Activated CD8-positive, alpha-beta memory T cell treated with anti-CD3 and anti-CD28 coated beads, Interleukin-2, amount 50 U/mL, for 1 hour (primary cell): ENCODE measurements around the gene ASIC3.

Experiments
- DNase-seq: peaks from one replicate; pipeline ENCODE4 v3.0.0-alpha.2; 2020; ENCODE audit errors: extremely low read depth

ASIC3 gene

DNA sequence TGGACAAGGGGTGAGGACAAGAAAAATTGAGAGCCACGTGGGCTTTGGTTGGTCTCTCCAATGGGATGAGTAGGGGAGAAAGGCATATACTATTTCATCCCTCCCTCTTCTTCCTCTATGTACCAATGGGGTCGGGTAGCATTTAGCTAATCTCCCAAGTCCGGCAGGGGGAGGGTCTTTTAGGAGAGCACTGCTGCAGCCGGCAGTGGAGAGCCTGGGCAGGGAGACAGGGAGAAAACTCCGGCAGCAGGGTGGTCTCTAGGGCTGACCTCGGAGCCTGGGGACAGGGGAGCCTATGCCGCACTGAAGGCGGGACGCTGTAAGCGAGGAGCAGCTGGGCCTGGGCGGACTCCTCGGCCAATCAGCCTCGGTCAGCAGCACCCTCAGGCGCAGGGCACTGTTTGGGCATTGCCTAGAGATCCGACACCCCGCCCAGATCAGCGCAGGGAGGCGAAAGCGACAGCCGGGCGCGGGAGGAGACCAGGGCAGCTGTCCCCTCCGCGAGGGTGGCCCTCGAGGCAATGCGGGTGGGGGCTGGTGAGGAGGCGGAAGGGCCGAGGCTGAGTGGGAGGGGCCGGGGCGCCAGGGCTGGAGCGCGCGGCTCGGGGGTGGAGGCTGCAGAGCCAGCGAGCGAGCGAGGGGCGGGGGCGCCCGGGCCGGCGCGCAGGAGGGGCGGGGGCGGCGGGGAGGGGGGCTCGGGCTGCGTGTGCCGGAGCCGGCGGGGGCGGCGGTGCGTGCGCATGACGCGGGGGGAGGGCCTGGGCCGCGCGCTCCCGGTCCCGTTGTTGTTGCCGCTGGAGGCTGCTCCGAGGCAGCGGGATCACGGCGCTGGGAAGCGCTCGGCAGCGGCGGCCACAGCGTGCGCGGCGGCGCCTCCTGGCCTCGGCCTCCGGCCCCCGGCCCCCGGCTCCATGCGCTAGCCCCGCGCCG lies 37.6 kb downstream of the ASIC3 start, which contains the start of gene AGAP3:
AGAP3 (plus strand) TSS at position 785 of the 930 bp plus-strand sequence. CDS start 267 bp downstream, outside the sequence.
- no peak for DNase-seq

DNA sequence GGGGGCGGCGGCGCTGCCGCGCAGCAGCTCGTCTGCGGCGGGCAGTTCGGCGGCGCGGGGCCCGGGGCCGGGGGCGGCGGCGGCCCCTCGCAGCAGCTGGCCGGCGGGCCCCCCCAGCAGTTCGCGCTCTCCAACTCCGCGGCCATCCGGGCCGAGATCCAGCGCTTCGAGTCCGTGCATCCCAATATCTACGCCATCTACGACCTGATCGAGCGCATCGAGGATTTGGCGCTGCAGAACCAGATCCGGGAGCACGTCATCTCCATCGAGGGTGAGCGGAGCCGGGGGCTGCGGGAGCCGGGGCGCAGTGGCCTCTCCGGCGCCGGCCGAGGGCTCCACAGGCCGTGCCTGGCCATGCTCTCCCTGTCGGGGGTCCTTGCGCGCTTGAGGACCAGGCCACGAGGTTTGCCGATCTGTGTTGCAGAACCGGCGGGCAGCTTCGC lies 38.5 kb downstream of the ASIC3 start:
- DNase-seq = no peak

DNA sequence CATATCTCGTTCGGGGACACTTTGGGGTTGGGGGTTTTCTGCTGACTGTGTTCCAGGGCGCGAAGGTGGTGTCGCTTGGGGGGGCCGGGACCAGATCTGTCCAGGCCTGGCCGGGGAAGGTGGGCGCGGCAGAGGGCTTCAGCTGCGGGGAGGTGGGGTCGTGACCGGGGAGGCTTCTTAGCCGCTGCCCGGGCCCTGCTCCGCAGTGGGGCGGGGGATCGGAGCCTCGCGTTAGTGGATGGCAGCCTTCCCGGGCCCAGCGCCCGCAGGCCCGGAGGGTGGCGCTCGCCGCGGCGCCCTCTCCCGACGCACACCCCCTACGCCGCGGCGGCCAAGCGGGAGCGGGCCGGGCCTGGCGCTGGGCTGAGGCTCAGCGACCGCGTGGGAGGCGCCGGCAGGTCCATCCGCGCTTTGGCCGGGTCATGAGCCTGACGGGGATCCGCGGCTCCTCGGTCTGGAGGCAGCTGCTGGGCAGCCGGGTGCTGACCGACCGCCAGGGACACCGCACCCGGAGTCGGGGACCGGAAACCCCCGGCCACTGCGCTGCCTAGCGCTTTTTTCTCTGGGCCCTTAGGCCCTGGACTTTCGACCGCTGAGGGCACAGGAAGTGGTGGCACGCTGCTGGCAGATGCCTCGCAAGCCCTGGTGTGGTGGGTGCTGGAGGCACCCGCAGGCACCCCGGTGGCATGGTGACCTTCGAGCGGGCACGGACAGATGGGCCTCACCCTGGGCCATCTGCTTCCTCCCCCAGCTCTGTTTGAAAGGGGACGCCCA lies 39.1 kb downstream of the ASIC3 start:
- DNase-seq = no peak

DNA sequence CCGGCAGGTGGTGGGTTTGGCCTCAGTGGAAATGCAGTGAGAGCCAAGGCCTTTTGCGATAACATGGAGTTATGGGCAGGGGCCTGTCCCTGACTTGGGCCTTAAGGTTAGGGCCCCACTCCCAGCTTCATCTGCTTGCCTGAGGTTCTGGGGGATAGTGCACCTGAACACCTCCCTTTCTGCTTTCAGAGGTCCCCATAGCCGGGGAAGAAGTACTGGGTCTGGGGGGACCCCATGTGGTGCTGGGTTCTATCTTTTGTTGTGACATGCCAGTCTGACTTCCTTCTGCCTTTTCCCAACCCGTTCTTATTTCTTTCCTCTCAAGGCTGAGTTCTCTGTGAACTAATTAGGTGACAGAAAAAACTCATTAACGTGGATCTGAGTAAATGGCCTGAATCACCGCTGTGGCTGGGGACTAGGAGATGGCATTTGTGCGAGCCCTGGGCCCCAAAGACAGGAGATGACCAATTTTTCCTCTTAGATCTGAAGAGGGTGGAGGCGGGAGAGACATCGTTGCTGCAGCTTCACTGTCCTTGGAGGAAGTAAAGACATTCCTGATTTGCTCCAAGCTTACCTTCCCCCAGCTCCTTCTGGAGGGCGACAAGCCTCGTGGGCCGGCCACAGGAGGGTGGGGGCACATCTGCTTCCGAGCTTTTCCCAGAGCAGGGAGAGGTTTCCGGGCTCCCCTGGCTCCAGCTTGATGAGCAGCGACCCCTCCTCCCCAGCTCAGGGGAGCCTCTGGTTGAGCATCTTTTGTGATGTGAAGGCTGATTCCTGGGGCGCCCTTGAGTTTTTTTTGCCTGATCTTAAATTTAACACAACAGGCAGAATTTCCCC lies 39.9 kb downstream of the ASIC3 start:
- DNase-seq = no peak

DNA sequence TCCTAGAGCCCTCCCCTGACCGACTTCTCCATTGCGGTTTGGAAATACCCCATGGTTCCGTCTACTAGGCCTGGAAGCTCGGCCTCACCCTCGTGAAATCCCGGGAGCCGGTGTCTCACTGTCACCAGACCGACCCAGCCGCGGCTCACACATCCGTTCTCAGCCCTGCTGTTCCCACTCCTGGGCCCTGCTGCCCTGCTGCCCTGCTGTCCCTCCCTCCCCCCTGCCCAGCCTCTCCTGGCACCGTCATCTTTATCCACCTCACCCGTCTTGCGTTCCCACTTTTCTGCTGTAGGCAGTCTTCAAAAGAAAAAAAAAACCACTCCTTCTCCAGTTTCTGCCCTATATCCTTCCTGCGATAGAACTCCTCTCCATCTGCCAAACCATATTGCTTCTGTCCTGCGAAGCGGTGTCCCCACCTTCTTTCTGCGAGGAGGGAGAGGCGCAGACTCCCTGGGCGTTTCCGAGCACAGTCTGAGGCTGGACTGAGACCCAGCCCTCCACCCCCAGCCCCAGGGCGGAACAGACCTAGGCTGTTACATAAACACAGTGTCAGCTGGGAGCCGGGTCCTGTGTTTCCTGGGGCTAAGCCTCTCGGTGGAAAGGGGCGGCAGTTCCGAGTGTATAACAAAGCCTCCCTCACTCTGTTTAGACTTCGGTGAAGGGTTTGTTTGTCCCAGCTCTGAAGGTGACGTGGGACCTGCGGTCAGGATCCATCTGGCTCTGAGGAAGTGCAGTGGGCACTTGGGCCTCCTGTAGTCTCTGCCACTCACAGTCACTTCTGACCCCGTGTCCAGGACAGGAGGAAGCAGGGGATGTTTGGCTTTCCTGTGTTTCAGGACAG lies 40.7 kb downstream of the ASIC3 start:
- no peak for DNase-seq

DNA sequence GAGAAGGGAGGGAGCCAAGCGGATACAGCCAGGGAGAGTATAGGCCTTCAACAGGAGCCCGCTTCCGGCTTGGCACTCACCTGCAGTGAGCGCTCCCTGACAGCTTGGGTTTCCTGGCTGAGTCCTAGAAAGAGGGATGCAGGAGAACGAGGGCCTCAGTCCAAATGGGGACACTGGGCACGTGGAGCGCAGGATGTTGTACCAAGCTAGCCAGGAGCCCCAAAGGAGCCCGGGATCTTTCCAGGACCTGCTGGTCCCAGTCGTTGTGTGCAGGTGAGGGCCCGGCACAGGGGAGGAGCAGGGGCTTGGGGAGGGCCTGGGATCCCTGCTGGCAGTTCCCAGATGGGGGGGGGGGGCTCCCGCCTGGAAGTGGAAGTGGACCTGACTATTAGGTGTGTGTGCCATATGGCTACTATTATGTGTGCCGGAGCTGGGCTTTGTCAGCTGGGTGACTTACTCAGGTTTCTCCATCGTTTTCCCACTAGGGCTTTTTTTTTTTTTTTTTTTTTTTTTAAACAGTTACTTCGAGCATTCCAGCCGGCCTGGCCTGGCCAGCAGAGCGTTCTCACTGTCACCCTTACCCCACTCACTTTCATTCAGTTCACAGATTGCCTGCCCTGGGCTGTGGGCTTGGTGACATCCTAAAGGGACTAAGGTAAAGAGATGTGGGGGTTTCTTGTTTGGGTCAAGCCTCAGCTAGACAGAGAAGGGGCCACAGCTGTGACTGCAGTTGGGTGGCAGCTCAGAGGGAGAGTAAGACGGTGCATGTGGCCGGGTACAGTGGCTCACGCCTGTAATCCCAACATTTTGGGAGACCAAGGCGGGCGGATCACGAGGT lies 41.8 kb downstream of the ASIC3 start:
- DNase-seq = no peak

DNA sequence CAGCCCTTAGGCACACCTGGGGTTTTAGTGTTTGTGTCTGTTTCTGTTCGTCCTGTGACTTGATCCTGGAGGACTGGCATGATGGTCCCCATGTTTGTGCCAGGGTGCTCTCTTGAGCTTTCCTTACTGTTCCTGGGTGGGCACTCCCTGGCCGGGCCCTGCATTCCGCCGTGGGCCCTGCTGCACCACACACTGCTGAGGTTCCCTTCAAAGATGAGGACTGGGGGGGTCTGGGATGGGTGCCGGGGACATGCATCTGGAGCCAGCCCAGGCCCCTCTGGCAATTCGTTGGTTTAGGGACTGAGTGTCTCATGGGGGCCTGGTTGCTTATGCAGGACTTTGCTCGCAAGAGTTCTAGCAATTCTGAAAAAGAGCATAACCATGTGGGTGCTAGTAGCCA lies 42.7 kb downstream of the ASIC3 start:
- DNase-seq = no peak

DNA sequence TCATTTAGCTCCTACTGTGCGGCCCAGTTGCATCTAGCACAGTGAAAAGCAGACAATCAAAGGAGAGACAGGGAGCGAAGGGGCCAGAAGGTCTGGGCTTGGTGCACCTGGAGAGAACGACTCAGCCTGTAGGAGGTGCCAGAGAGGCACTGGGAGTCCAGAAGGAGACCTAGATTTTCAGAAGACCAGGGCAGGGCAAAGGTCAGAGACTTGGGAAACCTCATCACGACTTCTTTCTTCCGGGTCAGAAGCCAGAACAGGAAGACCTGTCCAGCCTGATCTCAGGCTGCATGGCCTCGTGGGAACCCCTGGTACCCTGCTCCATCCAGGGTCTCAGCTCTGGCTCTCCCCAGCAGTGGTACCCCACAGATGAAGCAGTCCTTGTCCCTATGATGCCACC lies 43.1 kb downstream of the ASIC3 start:
- no peak for DNase-seq

DNA sequence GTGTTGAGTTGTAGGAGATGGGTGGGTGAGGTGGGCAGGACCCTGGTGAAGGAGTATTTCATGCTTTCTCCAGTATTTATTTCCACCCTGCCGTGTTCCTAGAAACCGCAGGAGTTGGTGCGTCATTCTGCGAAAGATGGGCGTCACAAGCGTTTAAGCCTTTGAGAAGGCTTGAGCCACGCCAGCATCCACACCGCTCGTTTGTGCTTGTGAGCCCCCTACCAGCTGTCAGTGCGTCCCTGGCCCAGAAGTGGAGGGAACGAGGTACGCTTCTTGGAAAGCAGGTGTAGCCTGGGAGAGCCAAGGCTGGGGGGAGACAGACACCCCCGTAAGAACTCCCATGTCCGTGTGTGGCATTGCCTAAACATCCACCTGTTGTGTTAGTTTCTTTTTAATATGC lies 43.7 kb downstream of the ASIC3 start:
- DNase-seq = no peak

DNA sequence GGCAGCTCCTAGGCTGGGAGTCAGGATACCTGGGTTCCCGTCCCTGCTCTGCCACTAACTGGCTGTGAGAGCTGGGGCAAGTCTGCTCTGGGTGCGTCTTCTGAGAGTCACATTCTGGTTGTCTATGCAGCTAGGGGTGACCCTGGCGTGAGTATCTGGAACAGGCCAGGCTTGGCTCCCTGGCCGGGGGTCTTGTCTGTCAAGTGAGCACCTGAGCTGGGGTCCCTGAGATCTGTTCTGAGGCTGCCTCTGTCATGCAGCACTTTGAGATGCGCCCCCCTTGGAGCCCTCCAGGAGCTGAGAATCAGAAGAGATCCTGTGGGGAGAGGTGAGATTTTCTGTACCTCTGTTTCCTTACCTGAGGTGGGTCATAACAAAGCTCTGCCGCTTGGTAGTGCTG lies 45.4 kb downstream of the ASIC3 start:
- DNase-seq = no peak

DNA sequence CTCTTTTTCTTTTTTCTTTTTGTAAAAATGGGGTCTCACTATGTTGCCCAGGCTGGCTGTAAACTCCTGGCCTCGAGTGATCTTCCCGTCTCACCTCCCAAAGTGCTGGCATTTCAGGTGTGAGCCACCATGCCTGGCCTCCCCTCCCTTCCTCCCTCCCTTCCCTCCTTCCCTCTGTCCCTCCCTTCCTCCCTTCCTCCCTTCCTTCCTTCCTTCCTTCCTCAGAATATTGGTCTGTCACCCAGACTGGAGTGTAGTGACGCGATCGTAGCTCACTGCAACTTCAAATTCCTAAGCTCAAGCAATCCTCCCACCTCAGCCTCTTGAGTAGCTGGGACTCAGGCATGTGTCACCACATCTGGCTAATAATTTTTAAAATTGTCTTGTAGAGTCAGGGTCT lies 46.3 kb downstream of the ASIC3 start:
- DNase-seq = no peak

DNA sequence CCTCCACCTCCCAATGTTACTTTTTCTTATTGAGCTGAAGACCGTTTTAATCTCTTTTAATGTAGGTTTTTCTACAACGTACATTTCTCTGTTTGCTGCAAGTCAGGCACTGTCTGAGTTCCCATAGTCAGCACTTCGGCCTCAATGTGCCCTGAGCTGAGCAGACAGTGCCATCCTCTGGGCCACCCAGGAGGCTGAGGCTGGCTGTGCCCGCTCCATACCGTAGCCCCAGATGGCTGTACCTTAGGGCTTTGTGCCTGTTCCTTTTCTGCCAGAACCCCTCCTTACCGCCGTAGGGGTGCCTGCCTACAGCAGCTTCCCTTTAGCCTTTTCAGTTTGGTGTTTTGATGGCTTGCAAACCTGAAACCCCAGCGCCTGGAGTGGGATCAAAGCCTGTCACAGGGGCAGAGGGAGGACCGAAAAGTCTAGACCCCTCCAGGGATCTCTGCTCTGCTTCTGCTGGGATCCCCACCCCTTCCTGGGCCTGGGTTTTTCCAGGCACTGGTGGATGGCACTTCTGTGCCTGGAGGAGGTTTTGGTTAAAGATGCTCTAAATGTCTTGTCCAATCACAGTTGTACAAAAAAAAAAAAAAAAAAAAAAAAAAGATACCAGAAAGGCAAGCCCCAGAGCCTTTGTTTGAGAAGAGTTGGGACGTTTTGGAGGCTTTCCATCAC lies 46.9 kb downstream of the ASIC3 start:
- no peak for DNase-seq

DNA sequence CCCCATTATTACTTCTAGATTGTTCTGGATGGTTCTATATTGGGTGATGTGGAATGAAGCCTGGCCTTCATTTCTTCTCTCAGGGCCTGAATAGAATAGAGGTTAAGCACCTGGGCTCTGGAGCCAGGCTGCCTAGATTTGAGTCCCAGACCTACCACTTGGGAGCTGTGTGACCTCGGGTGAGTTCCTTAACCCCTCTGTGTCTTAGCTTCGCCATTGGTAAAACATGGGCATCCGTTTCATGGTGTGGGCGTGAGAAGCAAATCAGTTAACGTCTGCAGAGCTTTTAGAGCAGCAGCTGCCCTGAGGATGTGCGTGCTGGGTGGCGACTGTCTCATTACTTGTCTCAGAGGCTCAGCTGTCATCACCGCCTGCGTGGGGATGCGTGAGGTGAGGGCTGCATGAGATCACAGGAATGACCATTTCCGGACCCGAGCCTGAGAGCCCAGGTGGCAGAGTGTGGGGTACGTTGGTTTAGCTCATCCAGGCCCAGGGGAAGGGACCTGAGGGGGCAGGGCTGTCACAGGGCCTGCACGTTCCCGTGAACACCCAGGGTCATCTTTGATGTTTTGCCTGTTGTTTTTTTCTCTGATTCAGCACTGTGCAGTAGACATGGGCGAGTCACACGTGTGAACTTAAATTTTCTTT lies 47.6 kb downstream of the ASIC3 start:
- no peak for DNase-seq

DNA sequence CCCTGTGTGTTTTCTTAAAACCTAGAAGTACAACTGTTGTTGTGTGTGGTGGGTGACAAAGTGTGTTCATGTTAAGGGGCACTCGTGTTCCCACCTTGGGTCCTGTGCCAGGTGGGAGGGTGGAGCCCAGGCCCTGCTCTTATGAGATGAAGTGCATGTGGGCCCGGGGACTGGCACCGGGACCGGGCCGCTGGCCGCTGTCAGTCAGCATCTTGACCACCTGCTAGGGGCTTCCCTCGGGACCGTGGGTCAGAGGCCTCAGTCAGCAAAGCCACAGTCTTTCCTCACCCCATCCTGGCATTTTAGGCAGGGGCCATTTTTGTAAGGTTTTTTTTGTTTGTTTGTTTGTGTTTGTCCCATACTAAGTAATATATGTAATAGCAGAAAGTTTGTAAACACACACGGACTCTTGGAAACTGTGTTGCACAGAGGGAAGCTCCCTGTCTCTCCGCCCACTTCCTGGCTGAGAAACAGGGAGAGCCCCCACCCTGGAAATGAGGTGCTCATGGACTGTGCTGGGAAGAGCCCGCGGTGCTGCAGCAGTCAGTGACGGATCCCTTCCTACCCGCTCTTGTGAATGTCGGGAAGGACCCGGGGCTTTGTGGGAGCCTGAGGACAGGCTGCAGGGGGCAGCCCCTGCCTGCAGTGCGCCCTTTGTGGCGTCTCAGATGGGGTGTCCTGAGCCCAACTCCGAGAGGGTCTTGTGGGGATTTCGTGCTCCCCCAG lies 51.3 kb downstream of the ASIC3 start:
- DNase-seq = no peak

DNA sequence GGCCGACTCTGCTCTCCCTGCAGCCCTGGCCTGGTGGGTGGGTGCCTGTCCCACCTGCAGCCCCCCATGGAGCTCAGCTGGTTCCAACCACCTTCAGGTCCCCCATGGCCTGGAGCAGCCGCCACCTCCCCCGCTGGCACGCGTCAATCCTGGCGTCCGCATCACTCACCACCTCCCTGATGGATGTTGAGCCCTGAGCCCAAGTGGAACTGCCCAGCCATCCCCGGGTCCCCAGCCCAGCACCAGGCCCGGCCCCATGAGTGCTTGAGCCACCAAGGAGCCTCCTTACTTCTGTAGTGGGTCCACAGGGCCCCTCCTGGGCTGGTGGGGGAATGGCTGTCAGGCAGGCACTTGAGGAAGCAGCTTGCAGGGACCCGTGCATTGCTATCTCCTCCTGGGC lies 52.6 kb downstream of the ASIC3 start:
- DNase-seq = no peak

DNA sequence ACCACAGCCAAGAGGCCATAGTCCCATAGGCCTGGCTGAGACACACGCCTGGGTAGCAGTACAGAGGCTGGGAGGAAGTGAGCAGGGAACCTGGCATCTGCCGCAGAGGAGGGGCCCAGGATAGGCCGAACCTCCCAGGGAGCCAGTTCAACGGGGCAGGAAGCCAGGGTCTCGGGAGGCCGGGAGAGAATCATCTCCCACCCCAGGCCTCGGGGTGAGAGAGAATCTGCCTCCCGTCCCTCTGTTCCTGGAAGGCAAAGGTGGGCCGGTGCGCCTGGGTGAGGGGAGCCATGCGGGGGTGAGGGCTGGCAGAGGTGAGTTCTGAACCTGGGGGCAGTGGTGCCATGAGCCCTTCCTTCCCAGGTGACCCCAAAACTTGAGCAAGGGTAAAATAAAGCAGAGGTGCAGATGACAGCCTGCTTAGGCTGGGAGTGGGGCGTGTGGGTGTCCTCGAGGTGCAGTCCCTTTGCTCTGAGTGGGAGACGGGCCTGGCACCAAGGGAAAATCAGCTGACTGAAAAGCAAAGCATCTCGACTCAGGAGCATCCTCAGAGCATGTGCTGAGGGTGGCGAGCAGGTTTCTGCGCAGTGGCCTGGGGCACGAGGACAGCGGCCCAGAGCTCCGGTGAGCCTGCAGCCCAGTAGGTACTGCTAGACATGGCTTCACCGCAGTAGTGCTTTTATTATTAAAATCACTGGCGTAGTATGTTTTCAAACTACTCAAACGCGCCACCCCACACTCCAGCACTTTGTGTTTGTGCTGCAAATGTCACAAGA lies 53.5 kb downstream of the ASIC3 start:
- DNase-seq = no peak
